ENCODE measurements around the gene CLDND2.

CLDND2 gene

DNA sequence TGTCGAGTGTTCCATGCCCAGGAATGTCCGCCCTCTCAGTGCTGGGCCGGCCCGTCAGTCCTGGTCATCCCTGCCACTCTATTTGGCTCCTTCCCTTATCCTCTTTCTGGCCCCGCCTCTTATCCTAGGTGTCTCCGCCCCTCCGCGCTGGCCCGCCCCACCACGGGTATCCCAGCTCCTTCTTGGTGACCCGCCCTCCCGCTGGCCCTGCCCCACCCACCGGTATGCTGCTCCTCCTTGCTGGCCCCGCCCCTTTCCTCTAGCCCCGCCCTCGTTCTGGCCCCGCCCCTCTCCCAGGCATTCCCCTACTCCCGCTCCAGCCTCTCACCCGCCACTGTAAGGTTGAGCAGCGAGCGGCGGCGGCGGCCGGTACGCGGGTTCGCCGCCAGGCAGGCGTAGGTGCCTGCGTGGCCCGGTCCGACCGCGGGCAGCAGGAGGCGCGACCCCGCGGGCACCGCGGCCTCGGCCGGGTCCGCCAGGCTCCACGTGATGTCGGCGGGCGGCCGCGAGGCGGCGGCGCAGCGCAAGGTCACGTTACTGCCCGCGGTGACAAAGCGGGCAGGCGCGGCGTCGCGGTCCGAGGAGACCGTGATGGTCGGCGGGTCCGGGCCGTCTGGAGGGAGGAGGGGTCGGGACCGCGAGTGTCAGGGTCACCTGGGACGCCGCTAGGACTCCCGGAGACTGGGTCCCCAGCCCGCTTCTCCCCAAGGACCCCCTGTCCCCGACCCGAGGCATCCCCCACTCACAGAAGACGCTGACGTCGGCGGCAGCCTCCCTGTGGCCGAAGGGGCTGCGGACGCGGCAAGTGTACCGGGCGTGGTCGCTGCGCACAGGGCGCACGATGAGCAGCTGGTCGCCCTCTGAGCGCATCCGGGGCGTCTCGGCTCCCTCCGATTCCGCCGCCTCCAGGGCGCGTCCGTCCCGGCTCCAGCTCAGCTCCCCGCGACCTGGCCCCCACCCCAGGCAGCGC, 28.8 kb downstream of the CLDND2 start:
- Histone ChIP-seq H3K4me1 (ENCODE audit: control insufficient read depth, insufficient read depth, low read length) (peaks cover 8% of the 10 kb centered on the region), H3K27me3 (ENCODE audit: control insufficient read depth, insufficient read depth, low read length) (no peaks in the 10 kb centered on the region; the same call in 1 of the 2 replicates), H3K9me3 (ENCODE audit: control insufficient read depth, insufficient read depth, low read length) (no peaks in the 10 kb centered on the region), H3K4me3 (ENCODE audit: low read length) (peak overlapping the region; percentile 82; the same call in 1 of the 2 replicates), H3K27ac (ENCODE audit: low read length) (no peak overlapping the region), H3K36me3 (ENCODE audit: control insufficient read depth, insufficient read depth, low read length) (no peaks in the 10 kb centered on the region)
- DNase-seq (ENCODE audit: low read depth, low spot score), result no peak
- WGBS (ENCODE audit: insufficient coverage, insufficient read length), result no CpG with 5 or more reads among the region's 107 CpGs

DNA sequence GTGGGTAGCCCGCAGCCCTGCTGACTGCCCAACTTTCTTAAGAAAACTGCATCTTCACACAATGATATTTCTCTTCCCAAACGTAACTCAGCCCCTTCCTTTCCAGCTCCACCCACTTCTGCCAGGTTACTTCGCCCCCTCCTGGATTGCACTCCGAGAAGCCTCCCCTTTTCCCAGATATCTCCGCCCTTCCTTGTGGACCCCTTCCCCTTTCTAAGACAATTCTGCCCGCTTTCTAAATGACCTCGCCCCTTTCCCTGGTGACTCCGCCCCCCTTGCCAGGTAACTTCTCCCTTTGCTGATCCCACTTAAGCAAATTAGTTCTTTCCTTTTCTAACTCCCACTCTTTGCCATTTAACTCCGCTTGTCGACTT, 29.5 kb downstream of the CLDND2 start:
- WGBS (ENCODE audit: insufficient coverage, insufficient read length), result no CpG with 5 or more reads among the region's 10 CpGs
- Histone ChIP-seq H3K4me1 (ENCODE audit: control insufficient read depth, insufficient read depth, low read length) (peaks cover 8% of the 10 kb centered on the region), H3K36me3 (ENCODE audit: control insufficient read depth, insufficient read depth, low read length) (no peaks in the 10 kb centered on the region), H3K9me3 (ENCODE audit: control insufficient read depth, insufficient read depth, low read length) (no peaks in the 10 kb centered on the region), H3K4me3 (ENCODE audit: low read length) (peak overlapping the region; percentile 82; the same call in 1 of the 2 replicates), H3K27me3 (ENCODE audit: control insufficient read depth, insufficient read depth, low read length) (no peaks in the 10 kb centered on the region; the same call in 1 of the 2 replicates), H3K27ac (ENCODE audit: low read length) (no peak overlapping the region)
- DNase-seq (ENCODE audit: low read depth, low spot score), result no peak

DNA sequence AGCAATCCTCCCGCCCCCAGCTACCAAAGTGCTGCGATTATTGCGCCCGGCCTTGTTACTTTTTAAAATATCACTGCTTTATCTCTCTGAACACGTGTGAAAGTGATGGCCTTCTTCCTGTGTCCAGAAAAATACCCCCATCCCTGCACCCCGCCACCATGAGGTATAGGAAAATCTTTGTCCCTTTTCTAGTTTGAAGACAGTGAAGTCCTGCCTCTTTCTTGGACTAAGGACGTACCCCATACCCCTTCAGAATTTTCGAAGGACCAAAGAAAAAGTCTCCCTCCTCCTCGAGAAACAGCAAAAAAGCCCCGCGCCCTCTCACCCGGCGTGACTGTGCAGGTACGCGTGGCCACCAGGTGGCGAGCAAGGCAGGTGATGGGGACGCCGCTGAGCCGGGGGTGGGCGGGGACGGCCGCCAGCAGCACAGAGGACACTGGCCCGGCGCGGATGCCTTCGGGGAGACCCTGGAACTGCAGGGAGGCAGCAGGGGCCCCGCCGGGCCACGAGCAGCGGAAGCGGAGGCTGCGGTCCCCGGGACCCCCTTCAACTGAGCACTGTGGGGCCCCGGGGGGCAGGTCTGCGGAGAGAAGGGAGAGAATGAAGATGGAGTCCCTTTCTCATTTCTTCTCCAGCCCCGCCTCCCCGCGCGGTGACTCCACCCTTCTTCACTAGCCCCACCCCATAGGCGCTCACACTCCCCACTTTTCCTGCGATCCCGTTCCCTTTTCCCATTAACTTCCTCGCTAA, 30.1 kb downstream of the CLDND2 start:
- Histone ChIP-seq H3K4me3 (ENCODE audit: low read length) (peak overlapping the region; percentile 82; the same call in 1 of the 2 replicates), H3K27me3 (ENCODE audit: control insufficient read depth, insufficient read depth, low read length) (no peaks in the 10 kb centered on the region; the same call in 1 of the 2 replicates), H3K4me1 (ENCODE audit: control insufficient read depth, insufficient read depth, low read length) (peaks cover 8% of the 10 kb centered on the region), H3K36me3 (ENCODE audit: control insufficient read depth, insufficient read depth, low read length) (no peaks in the 10 kb centered on the region), H3K9me3 (ENCODE audit: control insufficient read depth, insufficient read depth, low read length) (no peaks in the 10 kb centered on the region), H3K27ac (ENCODE audit: low read length) (no peak overlapping the region)
- WGBS (ENCODE audit: insufficient coverage, insufficient read length), result no CpG with 5 or more reads among the region's 43 CpGs
- no peak for DNase-seq (ENCODE audit: low read depth, low spot score)

DNA sequence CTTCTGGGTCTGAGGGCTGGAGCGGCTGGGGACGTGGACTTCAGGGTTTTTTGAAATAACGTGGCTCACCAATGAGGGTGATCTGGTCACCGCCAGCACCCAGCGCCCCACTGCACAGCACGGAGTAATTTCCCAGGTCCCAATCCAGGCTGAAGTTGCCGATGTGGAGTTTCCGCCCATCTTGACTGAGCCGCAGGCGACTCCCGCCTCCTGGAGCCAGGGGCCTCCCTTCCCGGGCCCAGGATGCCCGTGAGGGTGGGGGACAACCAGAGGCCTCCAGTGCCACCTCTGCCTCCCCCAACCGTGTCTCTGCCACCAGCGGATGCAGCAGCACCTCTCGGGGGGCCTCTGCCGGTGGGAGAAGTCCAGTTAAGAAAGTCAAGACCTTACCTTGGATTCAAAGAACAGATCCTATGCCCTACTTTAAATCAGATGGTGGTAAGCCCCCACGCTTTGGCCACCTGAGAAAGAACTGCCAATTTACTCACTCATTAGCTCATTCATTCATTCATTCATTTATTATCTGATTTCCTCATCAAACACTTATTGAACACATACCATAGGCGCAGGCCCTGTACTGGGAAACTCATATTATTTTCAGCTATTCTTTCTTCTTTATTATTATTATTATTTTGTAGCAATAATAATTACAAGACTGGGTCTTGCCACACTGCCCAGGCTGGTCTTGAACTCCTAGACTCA, 30.8 kb downstream of the CLDND2 start:
- no peak overlapping the region for H3K27ac ChIP-seq (ENCODE audit: low read length)
- H3K4me1 ChIP-seq (ENCODE audit: control insufficient read depth, insufficient read depth, low read length), result peaks cover 8% of the 10 kb centered on the region
- H3K9me3 ChIP-seq (ENCODE audit: control insufficient read depth, insufficient read depth, low read length), result no peaks in the 10 kb centered on the region
- DNase-seq (ENCODE audit: low read depth, low spot score), result no peak
- no CpG with 5 or more reads among the region's 19 CpGs for WGBS (ENCODE audit: insufficient coverage, insufficient read length)
- no peaks in the 10 kb centered on the region; the same call in 1 of the 2 replicates for H3K27me3 ChIP-seq (ENCODE audit: control insufficient read depth, insufficient read depth, low read length)
- no peak overlapping the region for H3K4me3 ChIP-seq (ENCODE audit: low read length)
- H3K36me3 ChIP-seq (ENCODE audit: control insufficient read depth, insufficient read depth, low read length), result no peaks in the 10 kb centered on the region

DNA sequence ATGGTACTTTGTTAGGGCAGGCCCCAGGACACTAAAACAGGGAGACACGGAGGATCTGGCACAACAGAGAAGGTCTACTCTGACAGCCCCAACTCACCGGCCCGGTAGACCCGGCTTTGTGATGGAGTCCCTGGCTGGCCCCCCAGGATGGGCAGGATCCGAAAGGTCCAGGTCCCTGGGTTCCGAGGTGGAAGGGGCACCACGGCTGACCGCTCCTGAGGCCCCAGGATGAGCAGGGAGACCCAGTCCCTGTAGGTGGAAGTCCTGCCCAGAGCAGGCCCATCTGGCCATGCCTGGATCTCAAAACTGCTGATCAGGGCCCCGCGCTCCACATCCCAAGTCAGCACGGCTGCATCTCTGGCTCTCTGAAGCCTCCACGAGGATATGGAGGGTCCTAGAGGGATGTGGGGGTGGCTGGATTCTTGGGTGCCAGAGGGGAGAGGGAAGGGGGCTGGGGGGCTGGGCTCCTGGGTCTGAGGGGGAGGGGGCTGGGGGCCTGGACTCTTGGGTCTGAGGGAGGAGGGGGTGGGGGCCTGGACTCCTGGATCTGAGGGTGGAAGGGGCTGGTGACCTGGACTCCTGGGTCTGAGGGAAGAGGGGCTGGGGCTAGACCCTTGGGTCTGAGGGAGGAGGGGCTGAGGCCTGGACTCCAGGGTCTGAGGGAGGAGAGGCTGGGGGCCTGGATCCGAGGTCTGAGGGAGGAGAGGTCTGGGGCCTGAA, 31.5 kb downstream of the CLDND2 start:
- DNase-seq (ENCODE audit: low read depth, low spot score), result no peak
- Histone ChIP-seq H3K27me3 (ENCODE audit: control insufficient read depth, insufficient read depth, low read length) (no peaks in the 10 kb centered on the region; the same call in 1 of the 2 replicates), H3K4me3 (ENCODE audit: low read length) (no peak overlapping the region), H3K9me3 (ENCODE audit: control insufficient read depth, insufficient read depth, low read length) (no peaks in the 10 kb centered on the region), H3K4me1 (ENCODE audit: control insufficient read depth, insufficient read depth, low read length) (peaks cover 5% of the 10 kb centered on the region), H3K27ac (ENCODE audit: low read length) (no peak overlapping the region), H3K36me3 (ENCODE audit: control insufficient read depth, insufficient read depth, low read length) (no peaks in the 10 kb centered on the region)
- WGBS (ENCODE audit: insufficient coverage, insufficient read length), result no CpG with 5 or more reads among the region's 13 CpGs

DNA sequence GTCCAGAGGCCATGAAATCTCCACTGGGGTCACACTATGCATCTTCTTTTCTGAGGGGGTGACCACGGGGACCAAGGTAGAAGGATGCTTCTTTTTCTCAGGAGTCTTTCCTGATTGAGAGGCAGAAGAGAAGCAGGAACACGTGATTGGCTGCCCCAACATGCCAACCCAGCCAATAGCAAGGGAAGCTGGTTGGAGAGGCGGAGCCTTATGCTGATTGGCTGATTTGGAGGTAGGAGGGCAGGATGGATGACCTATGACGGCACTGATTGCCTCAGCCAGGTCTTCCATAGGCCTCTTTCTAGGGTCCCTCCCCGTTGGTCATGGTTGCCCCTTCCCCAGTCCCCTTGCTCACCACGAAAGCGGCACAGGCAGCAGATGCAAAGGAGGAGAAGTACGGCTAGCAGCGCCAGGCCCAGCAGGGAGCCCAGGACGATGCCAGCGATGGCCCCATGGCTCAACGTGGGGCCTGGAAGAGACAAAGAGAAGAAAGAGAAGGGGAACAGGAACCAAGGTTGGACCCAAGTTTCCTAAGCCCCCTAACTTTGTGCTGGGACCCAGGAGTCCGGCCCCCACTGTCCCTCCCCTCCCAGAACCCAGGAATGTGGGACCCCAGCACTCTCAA, 34.9 kb downstream of the CLDND2 start:
- no CpG with 5 or more reads among the region's 13 CpGs for WGBS (ENCODE audit: insufficient coverage, insufficient read length)
- H3K27me3 ChIP-seq (ENCODE audit: control insufficient read depth, insufficient read depth, low read length), result no peaks in the 10 kb centered on the region
- H3K4me1 ChIP-seq (ENCODE audit: control insufficient read depth, insufficient read depth, low read length), result no peaks in the 10 kb centered on the region
- DNase-seq (ENCODE audit: low read depth, low spot score), result no peak
- H3K36me3 ChIP-seq (ENCODE audit: control insufficient read depth, insufficient read depth, low read length), result no peaks in the 10 kb centered on the region
- H3K9me3 ChIP-seq (ENCODE audit: control insufficient read depth, insufficient read depth, low read length), result no peaks in the 10 kb centered on the region
- no peak overlapping the region for H3K27ac ChIP-seq (ENCODE audit: low read length)
- H3K4me3 ChIP-seq (ENCODE audit: low read length), result no peak overlapping the region

DNA sequence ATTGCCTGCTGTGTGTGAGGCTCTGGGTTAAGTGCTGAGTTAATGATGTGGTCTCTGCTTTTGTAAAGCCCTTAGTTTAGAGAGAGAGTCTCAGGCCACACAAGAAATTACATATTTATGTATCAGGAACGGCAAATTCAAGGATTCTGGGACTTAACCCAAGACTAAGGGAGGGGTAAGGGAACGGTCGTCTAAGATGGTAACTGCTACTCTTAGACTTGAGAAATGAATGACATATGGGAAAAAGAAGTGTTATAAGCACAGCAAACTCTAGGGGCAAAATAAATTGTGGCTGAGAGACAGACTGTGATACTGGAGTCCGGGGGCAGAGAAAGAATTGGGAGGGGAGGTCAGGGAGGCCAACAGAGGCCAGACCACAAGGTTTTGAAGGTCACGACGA, 37.1 kb downstream of the CLDND2 start:
- Histone ChIP-seq H3K36me3 (ENCODE audit: control insufficient read depth, insufficient read depth, low read length) (no peaks in the 10 kb centered on the region), H3K9me3 (ENCODE audit: control insufficient read depth, insufficient read depth, low read length) (no peaks in the 10 kb centered on the region), H3K27ac (ENCODE audit: low read length) (no peak overlapping the region), H3K4me1 (ENCODE audit: control insufficient read depth, insufficient read depth, low read length) (peaks cover 1% of the 10 kb centered on the region; the same call in 1 of the 2 replicates), H3K27me3 (ENCODE audit: control insufficient read depth, insufficient read depth, low read length) (no peaks in the 10 kb centered on the region), H3K4me3 (ENCODE audit: low read length) (no peak overlapping the region)
- no peak for DNase-seq (ENCODE audit: low read depth, low spot score)
- no CpG with 5 or more reads among the region's 6 CpGs for WGBS (ENCODE audit: insufficient coverage, insufficient read length)

DNA sequence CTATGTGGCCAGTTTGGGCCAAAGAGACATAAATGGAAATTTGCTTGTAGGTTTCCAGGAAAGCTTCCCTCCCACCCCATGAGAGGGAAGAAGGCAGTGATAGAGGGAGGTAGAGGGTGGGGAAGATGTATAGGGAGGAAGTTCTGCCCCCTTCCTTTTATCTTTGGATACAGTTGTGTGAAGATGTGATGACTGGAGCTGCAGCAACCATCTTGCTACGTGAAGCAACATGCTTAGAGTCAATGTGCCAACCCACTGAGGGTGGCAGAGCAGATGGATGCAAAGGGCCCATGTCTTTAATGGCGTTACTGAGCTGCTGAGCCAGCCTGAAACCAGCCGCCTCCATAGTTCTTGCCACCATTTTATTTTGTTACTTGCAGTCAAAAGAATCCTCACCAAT, 37.6 kb downstream of the CLDND2 start:
- no peak overlapping the region for H3K27ac ChIP-seq (ENCODE audit: low read length)
- no peaks in the 10 kb centered on the region for H3K36me3 ChIP-seq (ENCODE audit: control insufficient read depth, insufficient read depth, low read length)
- H3K9me3 ChIP-seq (ENCODE audit: control insufficient read depth, insufficient read depth, low read length), result no peaks in the 10 kb centered on the region
- DNase-seq (ENCODE audit: low read depth, low spot score), result no peak
- WGBS (ENCODE audit: insufficient coverage, insufficient read length), result no CpG with 5 or more reads among the region's 3 CpGs
- no peaks in the 10 kb centered on the region for H3K27me3 ChIP-seq (ENCODE audit: control insufficient read depth, insufficient read depth, low read length)
- H3K4me3 ChIP-seq (ENCODE audit: low read length), result no peak overlapping the region
- H3K4me1 ChIP-seq (ENCODE audit: control insufficient read depth, insufficient read depth, low read length), result peaks cover 1% of the 10 kb centered on the region; the same call in 1 of the 2 replicates

DNA sequence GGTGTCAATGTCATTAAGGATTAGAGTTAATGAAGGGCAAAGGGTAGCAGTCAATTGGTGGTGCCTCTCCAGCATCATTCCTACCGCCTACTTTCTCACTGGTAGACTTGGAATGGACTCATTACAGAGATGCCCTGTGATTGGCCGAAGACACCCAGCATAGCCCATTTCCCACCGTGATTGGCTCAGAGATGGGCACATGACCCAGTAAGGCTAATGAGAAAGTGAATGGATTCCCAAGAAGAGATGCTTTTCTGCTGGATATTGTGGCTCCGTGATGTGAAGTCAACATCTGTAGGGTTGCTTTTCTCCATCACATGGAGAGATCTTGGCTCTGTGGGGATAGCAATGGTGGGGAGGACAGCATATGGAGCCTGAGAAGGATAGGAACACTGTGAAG, 38.4 kb downstream of the CLDND2 start:
- no peaks in the 10 kb centered on the region for H3K36me3 ChIP-seq (ENCODE audit: control insufficient read depth, insufficient read depth, low read length)
- H3K9me3 ChIP-seq (ENCODE audit: control insufficient read depth, insufficient read depth, low read length), result no peaks in the 10 kb centered on the region
- no peak overlapping the region for H3K27ac ChIP-seq (ENCODE audit: low read length)
- peaks cover 1% of the 10 kb centered on the region; the same call in 1 of the 2 replicates for H3K4me1 ChIP-seq (ENCODE audit: control insufficient read depth, insufficient read depth, low read length)
- DNase-seq (ENCODE audit: low read depth, low spot score), result no peak
- no CpG with 5 or more reads among the region's 4 CpGs for WGBS (ENCODE audit: insufficient coverage, insufficient read length)
- no peaks in the 10 kb centered on the region for H3K27me3 ChIP-seq (ENCODE audit: control insufficient read depth, insufficient read depth, low read length)
- no peak overlapping the region for H3K4me3 ChIP-seq (ENCODE audit: low read length)
